GM12801 (cell line): ENCODE data around the gene KCNMA1.

Source experiments
- CTCF ChIP-seq: IDR thresholded peaks from one replicate; pipeline ENCODE4 v1.5.1; 2011; ENCODE audit warnings: control low read depth; ENCODE audit not compliant: insufficient read length; ENCODE audit errors: extremely low read depth

The KCNMA1 gene

GRCh38 chr10:77520995-77521394 is 116.6 kb downstream of the KCNMA1 start:
- TF ChIP-seq CTCF = no peak

- no peak for TF ChIP-seq CTCF
Measured at GRCh38 chr10:77520290-77520689, 117.3 kb downstream of the KCNMA1 start.

GRCh38 chr10:77518910-77519274 is 118.7 kb downstream of the KCNMA1 start:
- no peak for TF ChIP-seq CTCF

GRCh38 chr10:77518241-77518909 is 119.2 kb downstream of the KCNMA1 start:
- TF ChIP-seq CTCF = no peak

GRCh38 chr10:77516575-77516974 is 121.0 kb downstream of the KCNMA1 start:
- no peak for TF ChIP-seq CTCF

- TF ChIP-seq CTCF = no peak
Measured at GRCh38 chr10:77514870-77515269, 122.7 kb downstream of the KCNMA1 start.

GRCh38 chr10:77513781-77514331 is 123.8 kb downstream of the KCNMA1 start:
- TF ChIP-seq CTCF = no peak
